Occipital lobe (tissue), 2 donors: ENCODE results near the gene FUBP3. TPM values are rescaled to one million over a fixed set of nuclear protein-coding genes. Genes with fewer than 3 reads are reported as not detected.

Experiments used
- DNase-seq: peaks from one replicate; lab custom pipeline; 2025; lab: John Stamatoyannopoulos, UW
- total RNA-seq: library from RNA; depleted of rRNA; stranded (reverse); fragments of >200 nt; gene quantifications from one replicate; pipeline ENCODE4 v1.2.3, GENCODE V29; 2014

Gene FUBP3, protein sequence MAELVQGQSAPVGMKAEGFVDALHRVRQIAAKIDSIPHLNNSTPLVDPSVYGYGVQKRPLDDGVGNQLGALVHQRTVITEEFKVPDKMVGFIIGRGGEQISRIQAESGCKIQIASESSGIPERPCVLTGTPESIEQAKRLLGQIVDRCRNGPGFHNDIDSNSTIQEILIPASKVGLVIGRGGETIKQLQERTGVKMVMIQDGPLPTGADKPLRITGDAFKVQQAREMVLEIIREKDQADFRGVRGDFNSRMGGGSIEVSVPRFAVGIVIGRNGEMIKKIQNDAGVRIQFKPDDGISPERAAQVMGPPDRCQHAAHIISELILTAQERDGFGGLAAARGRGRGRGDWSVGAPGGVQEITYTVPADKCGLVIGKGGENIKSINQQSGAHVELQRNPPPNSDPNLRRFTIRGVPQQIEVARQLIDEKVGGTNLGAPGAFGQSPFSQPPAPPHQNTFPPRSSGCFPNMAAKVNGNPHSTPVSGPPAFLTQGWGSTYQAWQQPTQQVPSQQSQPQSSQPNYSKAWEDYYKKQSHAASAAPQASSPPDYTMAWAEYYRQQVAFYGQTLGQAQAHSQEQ
- 42.7 TPM for total RNA-seq

GRCh38 chr9:130578865-130579737, at the start of gene FUBP3:
TSS of gene FUBP3 (plus strand) at chr9:130579577. CDS start at chr9:130579681, 104 bp downstream.
- DNase-seq: peak; percentile 87

- DNase-seq: no peak
Measured at GRCh38 chr9:130530938-130531337, 48.4 kb upstream of the FUBP3 start.

DNA sequence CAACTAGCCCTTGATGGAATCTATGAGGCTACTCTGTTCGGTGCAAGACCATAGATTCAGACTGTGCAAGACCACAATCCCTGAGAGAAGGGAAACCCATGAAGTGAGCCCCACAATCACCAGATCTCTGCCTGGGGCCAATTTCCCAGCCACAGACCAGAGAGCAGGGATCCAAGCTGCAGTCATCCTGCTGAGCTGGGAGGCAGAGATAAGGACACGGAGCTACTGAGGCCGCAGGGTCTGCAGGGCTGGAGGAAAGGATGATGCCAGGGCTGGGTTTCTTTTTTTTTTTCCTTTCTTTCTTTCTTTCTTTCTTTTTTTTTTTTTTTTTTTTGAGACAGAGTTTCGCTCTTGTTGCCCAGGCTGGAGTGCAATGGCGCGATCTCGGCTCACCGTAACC, 47.7 kb upstream of the FUBP3 start:
- no peak for DNase-seq

GRCh38 chr9:130532426-130533080, 46.8 kb upstream of the FUBP3 start:
- no peak for DNase-seq

DNA sequence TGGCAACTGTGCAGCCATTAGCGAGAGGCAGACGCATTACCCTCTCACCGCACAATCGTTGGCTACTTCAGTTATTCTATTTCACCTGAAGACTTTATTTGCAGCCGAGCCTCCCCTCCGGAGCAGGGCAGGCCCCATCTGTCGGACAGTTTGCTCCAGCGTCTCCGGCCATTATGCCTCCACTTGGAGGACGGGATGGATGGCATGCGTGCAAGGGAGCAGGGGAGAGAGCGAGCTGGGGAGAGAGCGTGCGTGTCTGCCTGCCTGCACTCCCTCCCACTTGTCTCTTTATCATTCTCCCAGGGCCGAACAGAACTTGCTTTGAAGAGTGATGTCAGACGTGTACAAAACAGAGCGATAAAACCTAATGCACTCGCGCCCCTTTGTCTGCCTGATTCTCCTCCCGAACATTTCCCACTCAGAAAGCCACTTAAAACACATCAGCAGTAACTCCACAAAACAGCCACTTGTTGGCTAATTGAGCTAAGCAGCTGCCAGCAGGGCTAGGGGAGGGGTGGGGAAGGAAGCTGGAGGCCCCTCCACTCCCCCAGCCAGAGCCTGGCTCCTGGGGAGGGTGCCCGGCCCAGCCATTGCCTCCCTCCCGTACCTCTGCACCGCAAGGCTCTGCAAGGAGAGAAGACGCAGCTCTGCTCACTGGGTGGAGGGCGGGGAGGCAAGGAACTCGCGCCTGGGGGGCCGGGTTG, 43.4 kb upstream of the FUBP3 start:
- DNase-seq: no peak

- no peak for DNase-seq
Measured at GRCh38 chr9:130536701-130537107, 42.7 kb upstream of the FUBP3 start.

DNA sequence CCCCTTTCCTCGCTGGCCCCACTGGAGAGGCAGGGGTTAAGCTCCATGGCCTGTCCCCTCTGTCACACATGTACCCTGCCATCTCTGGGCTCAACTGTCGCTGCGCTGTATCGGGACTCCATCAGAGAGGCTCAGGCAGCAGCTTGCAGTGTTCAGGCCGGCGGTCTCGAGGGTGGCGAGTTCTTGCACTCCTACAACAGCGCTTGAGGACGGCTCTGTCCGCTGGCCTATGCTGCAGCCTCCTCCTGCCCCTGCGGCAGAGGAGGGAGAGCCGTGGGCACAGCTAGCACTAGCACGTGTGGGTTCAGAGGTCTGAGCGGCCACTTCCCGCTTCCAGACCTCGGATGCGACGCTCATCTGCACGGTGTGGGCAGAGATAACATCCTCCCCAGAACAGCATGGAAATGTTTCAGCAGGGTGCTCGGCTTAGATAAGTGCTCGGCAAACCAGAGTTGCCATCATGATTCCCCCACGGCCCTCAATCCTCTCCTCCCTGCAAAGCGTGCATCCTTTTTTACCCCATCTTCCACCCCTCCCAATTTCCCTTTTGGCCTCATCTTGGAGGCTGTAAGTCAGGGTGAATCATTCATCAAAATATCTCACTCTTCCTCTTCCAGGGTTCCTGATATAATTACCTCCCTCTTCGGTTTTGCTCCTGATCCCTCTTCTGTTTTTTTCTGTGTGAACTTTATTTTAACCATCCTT, 41.9 kb upstream of the FUBP3 start:
- no peak for DNase-seq

- no peak for DNase-seq
Measured at GRCh38 chr9:130539420-130540223, 39.8 kb upstream of the FUBP3 start.

- no peak for DNase-seq
Measured at GRCh38 chr9:130541533-130541932, 37.8 kb upstream of the FUBP3 start.

DNA sequence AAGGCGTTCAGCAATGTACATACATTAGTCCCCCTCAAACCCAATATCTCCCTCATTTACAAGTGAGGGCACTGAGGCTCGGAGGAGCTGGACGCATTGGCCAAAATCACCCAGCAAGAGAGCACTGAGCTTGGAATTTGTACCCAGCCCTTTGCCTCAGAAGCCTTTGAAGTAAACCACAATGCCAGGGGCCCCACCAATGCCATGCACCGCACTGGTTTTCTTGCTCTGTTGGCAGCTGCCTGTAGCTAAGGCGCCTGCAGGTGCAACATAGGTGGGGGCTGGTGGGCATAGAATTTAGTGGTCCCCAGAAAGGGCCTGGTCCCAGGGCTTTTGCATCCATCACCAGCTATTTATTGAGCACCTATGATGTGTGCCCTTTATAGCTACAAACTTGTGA, 37.3 kb upstream of the FUBP3 start:
- no peak for DNase-seq

DNA sequence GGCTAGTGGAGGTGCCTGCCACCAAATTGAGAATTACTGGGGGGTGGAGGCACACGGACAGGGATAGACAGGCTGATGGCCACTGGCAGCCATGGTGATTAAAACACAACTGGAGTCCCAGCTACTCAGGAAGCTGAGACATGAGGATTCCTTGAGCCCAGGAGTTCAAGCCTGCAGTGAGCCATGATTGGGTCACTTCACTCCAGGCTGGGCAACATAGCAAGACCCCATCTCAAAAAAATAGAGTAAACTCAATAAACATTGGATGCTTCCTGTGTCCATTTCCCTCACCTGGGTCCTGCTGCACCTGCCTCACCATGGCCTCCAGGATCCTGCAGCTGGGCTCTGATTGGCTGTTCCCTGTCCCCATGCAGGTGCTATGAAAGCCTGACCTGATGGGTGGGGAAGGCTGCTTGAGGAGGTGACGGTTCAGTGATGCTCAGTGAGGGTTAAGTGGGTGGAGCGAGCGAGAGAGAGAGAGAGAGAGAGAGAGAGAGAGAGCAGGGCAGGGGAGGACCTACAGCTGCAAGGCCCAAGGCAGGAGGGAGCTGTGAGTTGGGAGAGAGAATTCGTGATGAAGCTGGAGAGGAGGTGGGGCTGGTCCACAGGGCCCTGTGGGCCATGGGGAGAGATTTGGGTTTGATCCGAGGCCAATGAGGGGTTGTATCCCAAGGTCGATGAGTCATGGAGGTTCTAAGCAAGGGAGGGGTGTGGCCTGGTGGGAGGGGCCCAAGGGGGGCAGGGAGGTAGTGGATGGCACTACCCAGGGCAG, 36.7 kb upstream of the FUBP3 start:
- no peak for DNase-seq

DNA sequence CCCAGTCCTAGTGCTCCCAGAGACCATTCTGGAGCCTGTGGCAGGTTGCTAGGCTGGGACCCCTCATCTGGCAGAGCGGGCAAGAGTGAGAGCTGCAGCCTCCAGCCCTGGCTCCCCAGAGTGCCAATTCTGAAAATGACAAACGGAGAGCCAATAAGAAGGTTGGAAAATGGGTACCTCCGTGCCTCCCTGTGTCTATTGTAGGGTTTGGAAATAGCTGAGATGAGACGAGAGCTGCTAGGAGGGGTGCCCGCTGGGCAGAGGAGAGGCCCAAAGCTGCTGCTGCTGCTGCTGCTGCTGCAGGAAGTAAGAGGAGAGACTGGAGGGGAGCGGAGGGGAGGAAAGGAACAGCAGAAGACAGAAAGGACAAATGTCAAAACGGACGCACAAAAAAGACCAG, 36.0 kb upstream of the FUBP3 start:
- no peak for DNase-seq

DNA sequence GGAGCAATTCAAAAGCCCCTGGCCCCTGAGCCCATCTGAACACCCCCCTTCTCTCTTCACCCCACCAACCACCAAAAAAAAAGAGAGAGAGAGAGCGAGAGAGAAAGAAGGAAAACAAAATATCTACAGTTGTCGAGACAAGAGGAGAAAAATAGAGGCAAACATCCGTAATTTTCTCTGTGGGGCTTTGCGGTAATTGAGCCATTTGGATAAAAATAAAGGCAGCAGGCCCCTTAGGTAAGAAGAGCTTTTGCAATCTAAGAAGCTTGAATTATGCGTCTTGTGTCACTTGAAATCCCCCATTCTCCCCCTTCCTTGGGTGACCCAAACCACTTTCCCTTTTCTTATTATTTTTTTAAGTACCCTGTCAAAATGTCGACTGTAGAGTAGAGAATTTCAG, 35.5 kb upstream of the FUBP3 start:
- DNase-seq: no peak

GRCh38 chr9:130544364-130544763, 35.0 kb upstream of the FUBP3 start:
- DNase-seq: no peak

- DNase-seq: no peak
Measured at GRCh38 chr9:130548103-130548502, 31.3 kb upstream of the FUBP3 start.

DNA sequence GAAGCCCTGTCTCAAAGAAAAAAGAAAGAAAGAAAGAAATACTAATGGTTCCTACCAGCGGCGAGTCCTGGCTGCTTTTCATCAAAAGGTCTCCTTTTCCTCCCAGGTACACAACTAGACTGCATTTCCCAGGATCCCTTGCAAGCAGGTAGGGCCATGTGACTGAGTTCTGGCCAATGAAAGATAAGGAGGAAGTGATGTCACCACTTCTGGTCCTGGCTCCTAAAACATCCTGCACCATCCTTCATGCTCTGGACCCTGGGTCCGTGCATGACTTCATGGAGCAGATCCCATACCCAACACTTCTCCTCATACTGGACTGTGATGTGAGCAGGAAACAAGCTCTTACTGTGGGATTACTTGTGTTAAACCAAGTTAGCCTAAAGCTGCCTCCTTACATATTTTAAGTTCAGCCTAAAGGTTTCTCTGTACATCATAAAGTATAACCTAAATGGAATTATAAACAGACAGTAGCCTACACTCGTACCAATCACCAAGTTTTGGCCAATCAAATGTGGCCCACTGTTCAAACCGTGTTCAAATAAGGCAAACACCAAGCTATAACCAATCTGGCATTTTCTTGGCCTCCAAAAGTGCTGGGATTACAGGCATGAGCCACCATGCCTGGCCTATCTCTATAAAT, 30.2 kb upstream of the FUBP3 start:
- DNase-seq: no peak

DNA sequence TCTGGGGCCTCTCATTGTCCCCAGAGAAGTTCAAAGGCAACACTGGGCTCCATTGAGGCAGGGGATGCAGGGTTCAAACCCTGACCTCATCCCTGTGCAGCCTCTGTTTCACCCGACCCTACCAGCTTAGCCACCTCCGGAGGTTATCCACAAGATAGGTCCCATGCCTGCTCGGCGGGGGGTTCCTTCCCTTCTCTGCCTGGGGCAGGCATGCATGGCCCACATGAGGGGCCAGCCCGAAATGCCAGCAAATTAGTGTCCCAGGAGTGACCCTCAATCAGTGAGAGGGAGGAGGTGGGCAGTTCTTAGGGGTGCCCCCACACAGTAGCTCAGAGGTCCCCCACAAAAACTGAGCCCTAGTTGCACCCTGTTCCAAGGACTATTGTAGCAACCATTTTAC, 24.8 kb upstream of the FUBP3 start:
- no peak for DNase-seq

DNA sequence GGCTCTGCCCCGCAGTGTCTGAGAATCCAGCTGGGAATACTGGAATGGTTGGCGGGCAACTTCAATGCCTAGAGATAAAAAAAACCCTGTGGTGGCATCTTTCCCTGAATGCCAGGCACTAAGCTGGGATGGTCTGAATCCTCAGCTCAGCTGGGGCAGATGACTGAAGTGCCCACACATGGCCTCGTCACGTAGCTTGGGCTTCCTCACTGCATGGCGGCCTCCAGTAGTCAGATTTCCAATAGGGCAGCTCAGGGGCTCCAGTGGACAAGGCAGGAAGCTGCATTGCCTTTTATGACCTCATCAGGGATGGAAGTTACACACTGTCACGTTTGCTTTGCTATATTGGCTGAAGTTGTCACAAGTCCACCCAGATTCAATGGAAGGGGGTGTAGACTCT, 24.3 kb upstream of the FUBP3 start:
- DNase-seq: no peak
